GM21576 (cell line): ENCODE results near the gene TENM3.

Source experiments
- ATAC-seq: cut with Tn5 transposase; IDR thresholded peaks from one replicate; pipeline ENCODE4 v1.9.1; 2021; ENCODE audit warnings: mild to moderate bottlenecking, moderate library complexity; ENCODE audit not compliant: unreplicated experiment

The TENM3 gene

GRCh38 chr4:182252220-182252619, 9.0 kb downstream of the TENM3 start:
- no peak for ATAC-seq

- ATAC-seq: no peak
Measured at GRCh38 chr4:182254026-182254780, 11.0 kb downstream of the TENM3 start.

DNA sequence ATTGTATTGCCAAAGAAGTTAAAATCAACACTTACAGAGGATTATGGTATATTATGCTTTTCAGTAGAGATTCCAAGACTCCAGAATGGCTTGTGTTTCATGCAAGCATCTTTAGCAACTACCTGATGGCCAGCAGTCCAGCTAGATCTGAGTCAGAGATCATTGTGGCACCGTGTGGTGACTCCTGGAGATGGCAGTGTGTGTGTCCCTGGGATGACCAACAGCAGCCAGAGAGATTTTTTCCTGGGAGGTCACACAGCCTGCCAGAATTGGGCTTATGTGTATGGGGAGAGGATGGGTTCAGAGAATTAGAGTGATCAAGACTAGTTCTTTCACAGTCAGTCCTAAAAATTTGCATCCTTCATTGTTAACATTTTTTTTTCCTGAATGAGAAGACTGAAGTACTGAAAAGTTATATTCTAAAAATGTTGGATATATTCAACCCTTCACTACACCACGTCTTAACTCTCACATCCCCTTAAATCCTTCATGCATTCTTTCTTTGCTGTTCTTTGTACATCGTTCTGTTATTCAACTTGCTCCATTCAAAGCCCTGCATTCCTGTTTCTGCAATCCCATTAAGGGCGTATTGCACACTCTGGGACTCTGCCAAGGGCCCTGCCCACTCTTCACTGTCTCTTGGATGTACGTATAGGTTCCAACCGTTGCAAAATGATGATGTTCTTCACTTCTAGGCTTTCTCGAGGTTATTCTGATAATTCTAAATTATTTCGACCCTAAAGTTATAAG, 12.4 kb downstream of the TENM3 start:
- ATAC-seq: no peak

- no peak for ATAC-seq
Measured at GRCh38 chr4:182257016-182257415, 13.8 kb downstream of the TENM3 start.

DNA sequence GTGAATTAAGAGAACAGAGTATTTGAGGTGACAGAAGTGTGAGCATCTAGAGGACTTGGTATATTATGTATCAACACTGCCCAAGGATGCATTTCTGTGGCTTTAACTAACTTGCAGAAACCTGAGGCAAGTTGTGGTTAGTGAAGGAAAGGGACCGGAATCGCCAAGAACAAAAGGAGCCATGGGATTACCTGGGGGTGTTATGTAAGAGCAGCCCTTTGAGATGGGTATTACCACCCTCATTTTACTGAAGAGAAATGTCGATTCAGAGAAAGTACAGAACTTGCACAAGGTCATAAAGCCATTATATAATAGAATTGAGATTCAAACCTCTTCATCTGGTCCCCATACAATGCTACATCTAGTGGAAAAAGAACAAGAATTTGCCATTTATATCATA, 14.3 kb downstream of the TENM3 start:
- no peak for ATAC-seq

DNA sequence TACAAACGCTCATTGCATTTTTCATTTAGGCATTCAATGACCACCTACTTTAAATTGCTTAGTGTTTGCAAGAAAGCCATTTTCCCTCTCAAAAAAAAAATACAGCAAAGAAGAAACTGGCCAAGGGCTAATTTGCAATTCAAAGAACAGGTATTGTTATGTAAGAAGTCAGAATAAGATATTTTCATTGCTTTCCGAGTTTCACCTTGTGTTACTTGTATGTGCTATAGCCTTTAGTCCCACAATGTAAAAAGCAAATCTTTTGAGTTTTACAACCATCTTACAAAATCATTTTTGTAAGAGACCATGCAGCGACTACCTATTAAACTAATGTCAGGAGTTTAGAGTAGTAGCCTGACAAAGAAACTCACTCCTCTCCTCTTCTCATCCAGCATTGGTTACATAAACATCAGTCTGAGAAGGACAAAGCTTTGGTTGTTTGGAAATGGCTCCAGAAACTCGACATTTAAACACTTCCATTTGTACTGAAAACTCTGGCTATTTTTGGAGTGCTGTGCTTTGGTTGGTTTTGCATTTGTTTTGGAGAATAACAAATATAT, 15.3 kb downstream of the TENM3 start:
- ATAC-seq: no peak

- no peak for ATAC-seq
Measured at GRCh38 chr4:182261651-182262223, 18.5 kb downstream of the TENM3 start.

GRCh38 chr4:182263562-182263961, 20.4 kb downstream of the TENM3 start:
- no peak for ATAC-seq

DNA sequence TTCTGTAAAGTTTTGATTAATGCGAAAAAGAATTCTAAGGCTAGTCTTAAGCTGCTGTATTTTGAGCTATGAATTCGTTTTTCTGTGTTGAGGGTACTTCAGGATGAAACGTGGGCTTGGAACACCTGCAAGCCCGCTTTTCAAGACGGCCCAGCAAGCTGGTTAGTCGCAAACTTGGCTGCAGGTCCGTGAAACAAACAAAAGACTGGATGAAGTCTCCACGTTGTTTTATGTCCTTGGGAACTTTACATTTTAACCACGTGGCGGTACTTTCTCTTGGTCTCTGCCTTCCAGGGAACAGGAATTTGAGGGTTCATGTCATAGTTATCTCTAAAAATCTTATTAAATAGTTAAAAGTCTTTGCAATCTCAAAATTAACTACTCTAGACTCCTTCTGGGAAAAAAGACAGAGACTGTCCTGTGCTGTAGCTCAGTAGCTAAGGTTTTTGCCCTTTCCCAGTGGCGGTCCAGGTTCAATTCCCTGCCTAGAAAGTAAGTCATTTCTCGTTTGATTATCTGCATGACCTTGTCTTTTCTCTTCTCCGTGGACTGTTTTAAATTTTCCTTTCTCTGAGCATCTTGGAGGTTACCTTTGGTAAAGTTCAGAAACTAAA, 21.0 kb downstream of the TENM3 start:
- no peak for ATAC-seq

DNA sequence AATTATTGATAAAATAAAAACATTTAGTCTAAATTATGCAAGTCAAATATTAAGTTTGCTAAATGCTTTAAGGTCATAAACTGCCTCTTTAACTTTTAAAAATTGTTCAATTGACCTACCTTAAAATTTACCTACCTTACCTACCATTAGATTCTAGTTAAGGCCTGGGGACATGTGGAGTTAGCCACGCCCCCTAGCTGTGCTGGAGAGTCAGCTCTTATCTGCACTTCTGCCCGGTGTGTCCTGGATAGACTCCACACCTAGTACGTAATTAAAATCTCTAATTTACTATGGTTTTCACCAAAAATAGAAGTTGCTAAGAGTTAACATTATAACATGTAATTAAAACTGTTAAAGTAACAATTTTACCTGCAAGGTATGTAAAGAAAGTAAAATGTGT, 22.7 kb downstream of the TENM3 start:
- no peak for ATAC-seq

GRCh38 chr4:182267048-182267447, 23.8 kb downstream of the TENM3 start:
- ATAC-seq: no peak

GRCh38 chr4:182268966-182269365, 25.8 kb downstream of the TENM3 start:
- no peak for ATAC-seq

DNA sequence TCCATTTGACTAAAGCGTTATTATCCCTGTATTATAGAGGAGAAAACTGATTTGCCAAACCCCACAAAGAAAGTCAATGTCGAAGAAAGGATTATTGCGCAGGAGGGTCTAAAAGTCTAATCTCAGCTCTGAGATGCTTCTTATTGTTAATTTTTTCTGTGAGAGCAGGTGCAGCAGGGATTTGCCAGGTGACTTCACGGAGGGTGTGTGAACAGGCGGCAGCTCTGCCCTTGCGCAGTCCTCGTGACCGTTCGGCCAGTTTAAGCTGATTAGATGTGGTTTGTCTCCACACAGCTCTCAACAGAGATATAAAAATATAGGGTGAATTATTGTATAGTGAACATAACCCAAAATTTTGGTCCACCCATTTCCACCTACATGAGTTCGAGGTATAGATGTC, 28.5 kb downstream of the TENM3 start:
- ATAC-seq: no peak

DNA sequence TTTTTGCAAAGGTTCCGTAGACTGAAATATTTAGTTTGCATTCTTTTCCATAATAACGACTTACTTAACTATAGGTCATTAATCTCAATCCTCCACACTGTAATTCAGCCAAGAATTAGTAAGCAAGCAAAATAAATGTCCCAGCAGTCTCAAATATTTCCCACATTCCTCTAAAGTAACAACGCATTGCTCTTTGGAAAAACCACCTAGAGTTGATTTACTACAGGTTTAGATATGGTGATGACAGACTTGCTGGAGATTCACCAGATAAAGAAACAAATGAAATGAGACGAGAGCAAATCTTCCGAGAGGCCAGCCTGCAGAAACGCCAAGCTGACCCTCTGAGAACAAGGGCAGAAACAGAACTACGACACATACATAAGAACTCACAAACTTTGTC, 28.9 kb downstream of the TENM3 start:
- ATAC-seq: no peak

GRCh38 chr4:182273191-182273935, 30.2 kb downstream of the TENM3 start:
- no peak for ATAC-seq

GRCh38 chr4:182276210-182277109, 33.3 kb downstream of the TENM3 start:
- no peak for ATAC-seq

DNA sequence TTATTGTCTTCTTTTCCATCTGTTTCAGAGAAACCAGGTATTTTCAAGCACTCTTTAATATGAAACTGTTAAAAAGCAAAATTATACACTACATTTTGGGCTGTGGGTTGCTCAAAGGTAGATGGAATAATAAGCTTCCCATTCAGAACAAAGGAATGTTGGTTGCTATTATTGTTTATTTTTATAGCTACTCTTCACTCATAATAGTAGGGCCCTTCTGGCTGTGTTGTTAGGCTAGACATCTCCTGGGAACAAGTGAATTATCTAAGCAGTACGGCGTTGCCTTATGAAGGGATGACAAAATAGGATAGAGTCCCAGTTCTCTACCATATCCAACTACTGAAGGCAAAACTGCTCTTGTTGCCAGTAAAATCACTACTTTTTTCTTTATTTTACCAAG, 34.2 kb downstream of the TENM3 start:
- ATAC-seq: no peak

- ATAC-seq: no peak
Measured at GRCh38 chr4:182278729-182279128, 35.5 kb downstream of the TENM3 start.

- ATAC-seq: no peak
Measured at GRCh38 chr4:182280436-182281111, 37.4 kb downstream of the TENM3 start.
